ENCODE results near the gene CARMIL1.
A peak's percentile ranks its signal among the peaks of the same experiment; 100 is the strongest.

The CARMIL1 gene

DNA sequence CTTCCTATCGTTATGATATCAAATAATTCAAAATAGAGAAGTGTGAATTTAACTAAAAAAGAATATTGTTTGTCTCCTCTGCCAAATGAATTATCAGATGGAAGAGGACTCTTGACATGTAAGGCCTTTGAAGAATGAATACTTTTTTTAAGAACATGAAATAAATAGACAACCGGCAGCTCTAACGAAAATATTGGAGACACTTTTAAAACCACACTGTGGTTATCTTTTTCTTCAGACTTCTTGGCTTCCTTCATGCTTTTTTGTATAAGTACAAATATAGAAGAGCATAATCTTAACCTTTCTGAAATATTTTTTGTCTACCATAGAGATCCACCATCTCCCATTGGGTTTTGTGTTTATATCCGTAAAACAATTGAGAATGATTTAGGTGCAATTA is 257.6 kb downstream of the CARMIL1 start:
- DNase-seq, result no peak

DNA sequence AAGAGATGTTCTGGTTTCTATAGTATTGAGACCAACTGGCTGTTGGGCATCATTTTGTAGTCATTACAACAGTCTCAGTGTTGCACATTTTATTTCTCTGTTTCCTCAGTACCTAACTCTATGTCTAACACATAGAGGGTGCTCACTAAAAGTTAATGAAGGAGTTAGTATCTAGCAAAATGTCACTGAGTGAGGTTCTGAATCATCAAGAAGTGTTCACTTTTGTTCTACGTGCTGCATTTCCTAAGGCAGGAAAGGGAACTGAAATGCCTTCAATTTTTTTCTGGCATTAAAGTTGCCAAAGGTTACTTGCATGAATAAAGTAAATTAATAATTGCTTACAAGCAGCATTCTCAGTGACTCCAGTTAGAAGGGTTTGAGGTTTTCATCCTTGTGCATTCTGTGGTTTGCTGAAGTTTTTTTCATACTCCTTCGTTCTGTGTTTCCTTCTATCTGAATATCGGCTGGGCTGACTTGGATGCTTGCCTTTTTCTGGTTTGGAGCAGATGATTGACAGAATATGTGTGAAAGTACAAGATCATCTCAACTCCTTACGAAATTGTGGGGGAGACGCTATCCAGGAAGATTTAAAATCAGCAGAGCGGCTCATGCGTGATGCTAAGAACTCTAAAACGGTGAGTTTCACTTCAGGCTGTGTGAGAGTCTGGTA is 258.3 kb downstream of the CARMIL1 start:
- DNase-seq, result no peak

DNA sequence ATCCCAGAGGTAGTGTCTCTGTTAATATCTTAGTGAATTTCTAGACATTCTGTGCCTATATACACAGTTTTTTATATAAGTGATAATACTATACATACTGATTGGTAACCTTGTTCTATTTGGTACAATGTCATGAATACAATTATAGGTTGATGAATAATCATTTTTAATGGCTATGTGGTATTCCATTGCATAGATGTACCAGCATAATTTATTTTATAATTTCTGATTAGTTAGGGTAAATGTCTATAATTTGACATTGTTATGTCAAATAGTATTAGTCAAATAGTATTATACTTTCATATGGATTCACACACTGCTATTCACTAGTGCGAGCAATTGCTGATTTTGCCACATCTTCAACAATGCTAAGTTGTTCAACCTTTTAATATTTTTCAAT is 262.1 kb downstream of the CARMIL1 start:
- DNase-seq, result no peak

- no peak for DNase-seq
Observed at GRCh38 chr6:25542984-25543910, 264.1 kb downstream of the CARMIL1 start.

DNA sequence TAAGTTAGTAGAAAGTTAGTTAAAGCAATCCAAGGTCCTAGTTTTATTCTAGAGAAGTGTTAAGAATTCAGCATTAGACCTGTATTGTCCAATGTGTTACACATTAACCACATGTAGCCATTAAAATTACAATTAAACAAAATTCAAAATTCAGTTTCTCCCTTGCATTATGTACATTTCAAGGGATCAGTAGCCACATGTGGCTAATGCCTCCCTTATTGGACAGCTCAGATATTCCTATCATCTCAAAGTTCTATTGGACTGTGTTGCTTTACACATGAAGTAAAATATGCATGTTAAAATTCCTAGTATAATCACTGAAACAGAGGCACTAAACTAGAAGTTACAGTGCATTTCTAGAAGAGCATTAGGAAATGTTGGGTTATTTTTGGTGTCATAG is 265.7 kb downstream of the CARMIL1 start:
- no peak for DNase-seq

DNA sequence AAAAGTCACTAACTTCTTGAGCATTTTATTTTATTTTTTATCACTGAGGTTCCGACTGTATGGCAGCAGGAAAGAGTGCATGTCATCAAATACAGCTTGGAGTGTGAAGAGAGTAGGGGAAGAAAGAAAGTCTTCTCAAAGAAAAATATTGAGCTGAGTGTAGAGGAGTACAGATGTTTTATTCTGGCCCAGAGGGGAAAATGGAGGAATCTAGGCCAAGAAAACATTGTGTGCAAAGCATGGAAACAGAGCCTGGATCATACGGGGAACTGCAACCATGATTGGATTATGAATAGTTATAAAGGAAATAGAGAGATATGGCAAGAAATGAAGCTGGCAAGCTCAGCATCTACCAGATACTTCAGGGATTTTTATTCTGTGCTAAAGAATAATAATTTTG is 268.6 kb downstream of the CARMIL1 start:
- DNase-seq, result no peak

GRCh38 chr6:25548451-25548850 is 269.3 kb downstream of the CARMIL1 start:
- DNase-seq, result no peak

DNA sequence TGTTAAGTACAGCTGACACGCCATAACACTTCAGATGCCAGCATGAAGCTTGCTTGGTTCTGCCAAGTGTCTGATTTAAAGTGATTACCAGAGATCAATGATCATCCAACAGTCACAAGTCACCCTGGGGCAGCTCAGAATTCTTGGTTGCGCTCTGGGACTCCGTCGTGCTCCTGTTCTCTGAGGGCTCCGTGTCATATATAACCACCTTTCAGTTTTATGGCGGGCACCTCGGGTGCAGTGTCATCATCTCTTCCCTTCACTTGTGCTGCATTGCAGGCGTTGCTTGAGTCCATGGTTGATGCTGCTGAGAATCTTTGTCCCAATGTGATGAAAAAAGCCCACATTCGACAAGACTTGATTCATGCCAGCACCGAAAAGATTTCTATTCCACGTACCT is 271.5 kb downstream of the CARMIL1 start:
- no peak for DNase-seq

- no peak for DNase-seq
Observed at GRCh38 chr6:25553502-25553901, 274.3 kb downstream of the CARMIL1 start.

GRCh38 chr6:25555188-25555587 is 276.0 kb downstream of the CARMIL1 start:
- no peak for DNase-seq

- DNase-seq, result peak; percentile 90
Observed at GRCh38 chr6:25556516-25556915, 277.3 kb downstream of the CARMIL1 start.

- DNase-seq, result no peak
Observed at GRCh38 chr6:25558155-25558817, 279.1 kb downstream of the CARMIL1 start.

DNA sequence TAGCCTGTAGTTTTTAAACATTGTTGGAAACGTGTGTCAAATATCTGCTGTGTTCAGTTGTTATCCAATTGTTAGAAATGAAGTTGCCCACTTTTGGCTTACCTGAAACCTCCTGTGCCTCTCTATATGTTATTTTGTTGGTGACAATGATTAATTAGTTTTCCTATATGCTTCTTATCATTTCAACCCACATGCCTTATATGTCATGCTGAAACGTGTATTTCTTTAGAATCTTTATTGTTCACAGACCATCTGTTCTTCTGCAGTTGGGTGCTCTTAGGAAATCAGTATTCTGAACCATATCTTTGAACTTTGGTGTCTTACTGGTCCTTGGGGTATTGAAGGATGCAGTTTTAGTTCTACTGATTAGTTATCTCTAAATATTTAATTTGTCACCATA is 281.7 kb downstream of the CARMIL1 start:
- DNase-seq, result no peak

DNA sequence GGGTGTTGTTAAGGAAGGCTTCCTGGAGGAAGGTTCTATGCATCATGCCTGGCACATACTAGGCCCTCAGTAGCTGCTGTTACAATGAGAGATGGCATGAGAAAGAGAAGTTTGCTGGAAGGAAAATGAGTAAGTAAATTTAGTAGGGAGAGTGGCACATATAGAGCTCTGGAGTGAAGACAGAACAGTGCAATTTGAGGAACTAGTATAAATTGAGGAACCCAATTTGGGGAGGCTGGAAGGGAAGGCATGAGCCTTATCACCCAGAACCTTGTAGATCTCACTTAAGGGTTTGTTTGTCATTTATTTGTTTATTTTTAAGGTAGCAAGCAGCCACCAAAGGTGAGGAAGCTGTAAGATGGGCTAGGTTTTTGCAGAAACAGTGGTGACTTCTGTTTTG is 285.8 kb downstream of the CARMIL1 start:
- no peak for DNase-seq

DNA sequence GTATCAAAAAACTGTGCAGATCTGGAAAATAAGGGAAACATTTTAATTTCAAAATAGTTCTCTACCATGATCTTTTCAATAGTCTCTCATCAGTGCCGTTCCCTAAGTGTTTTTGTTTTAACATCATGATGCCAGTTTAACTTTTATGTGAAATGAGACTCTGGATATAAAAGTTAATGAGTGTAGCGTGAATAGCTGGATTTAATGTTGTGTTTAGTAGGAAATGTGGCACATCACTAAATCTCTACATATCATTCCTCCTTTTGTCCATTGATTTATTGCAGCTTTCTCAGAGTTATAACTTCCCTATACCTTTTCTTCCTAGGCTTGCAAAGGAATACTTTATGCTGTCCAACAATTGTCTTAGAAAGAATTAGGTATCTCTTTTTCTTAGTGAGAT is 291.4 kb downstream of the CARMIL1 start:
- DNase-seq, result no peak

GRCh38 chr6:25576919-25577318 is 297.7 kb downstream of the CARMIL1 start:
- no peak for DNase-seq

GRCh38 chr6:25578538-25578937 is 299.4 kb downstream of the CARMIL1 start:
- DNase-seq, result no peak

DNA sequence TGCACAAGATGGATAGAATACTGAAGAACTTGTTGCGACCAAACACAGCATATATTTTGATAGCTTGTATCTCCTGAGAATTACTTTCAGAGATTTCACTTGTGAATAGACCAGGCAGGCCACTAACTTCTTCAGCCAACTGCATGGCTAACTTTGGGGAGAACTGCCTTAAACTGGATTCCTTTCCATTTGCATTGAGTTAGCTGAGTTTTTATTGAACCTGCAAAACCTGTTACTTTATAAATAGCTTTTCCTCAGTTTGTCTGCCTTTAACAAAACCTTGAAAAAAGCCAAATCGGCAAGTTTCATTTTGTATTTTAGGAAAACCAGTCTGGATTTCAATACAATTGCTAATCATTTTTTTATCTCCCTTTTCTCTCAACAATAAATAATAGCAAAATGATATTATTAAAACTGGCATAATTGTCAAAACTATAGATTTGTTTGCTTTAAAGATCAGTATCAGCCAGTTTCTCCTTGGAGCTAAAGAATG is 300.3 kb downstream of the CARMIL1 start:
- no peak for DNase-seq

- no peak for DNase-seq
Observed at GRCh38 chr6:25579902-25580495, 300.8 kb downstream of the CARMIL1 start.

- DNase-seq, result no peak
Observed at GRCh38 chr6:25582101-25582500, 302.9 kb downstream of the CARMIL1 start.

- DNase-seq, result no peak
Observed at GRCh38 chr6:25583099-25583498, 303.9 kb downstream of the CARMIL1 start.

GRCh38 chr6:25583906-25584305 is 304.7 kb downstream of the CARMIL1 start:
- DNase-seq, result no peak

DNA sequence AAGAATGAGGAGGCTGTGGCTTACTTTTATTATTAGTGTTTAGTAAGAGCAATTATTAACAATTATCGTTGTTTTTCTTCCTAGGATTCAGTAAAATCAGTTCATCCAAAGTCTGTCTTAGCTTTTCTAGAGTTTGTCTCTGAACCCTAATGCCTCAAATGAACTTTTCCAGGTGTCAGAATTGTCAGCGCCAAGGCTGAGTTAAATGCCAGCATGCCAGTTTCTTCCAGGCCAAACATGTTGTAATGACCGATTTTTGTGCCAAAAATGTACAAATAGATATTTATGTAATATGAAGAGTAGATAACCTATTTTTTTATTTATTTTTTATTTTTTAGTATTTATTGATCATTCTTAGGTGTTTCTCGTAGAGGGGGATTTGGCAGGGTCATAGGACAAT is 306.1 kb downstream of the CARMIL1 start:
- no peak for DNase-seq
